SH-SY5Y (cell line): ENCODE data around the gene ATP1A1.

Experiments
- GATA2 ChIP-seq: IDR thresholded peaks from 2 replicates; pipeline ENCODE4 v1.6.1; 2011; ENCODE audit warnings: mild to moderate bottlenecking, low read depth, low read length
- GATA3 ChIP-seq: IDR thresholded peaks from 2 replicates; pipeline ENCODE4 v1.6.1; 2011; ENCODE audit warnings: low read depth, mild to moderate bottlenecking, low read length, moderate library complexity

- TF ChIP-seq GATA2 (no peak), GATA3 (no peak)
Measured at GRCh38 chr1:116392717-116393404, 19.8 kb downstream of the ATP1A1 start.
